H1 (cell line): ENCODE data around the gene EXOC1L. TPM values are rescaled to one million over a fixed set of nuclear protein-coding genes. Genes with fewer than 3 reads are reported as not detected.

Source experiments
- polyA plus RNA-seq, 7 experiments: library from polyadenylated mRNA; depleted of rRNA in 3 of 7; stranded (reverse) in 5 of 7; unstranded in 2 of 7; fragments of >200 nt in 5 of 7; fragments of 200-250 nt in 2 of 7; gene quantifications; 1 replicate in 5 of 7; 2 replicates in 1 of 7; 4 replicates in 1 of 7; pipeline versions ENCODE4 v1.2.1 to v1.2.3, GENCODE V29; 2011 to 2013; ENCODE audit warnings: missing spikeins in 2 of 7, mixed read lengths in 2 of 7
- total RNA-seq: library from RNA; stranded (reverse); fragmentation: NEBNext Ultra II Directional; extraction: Animal tissue kit (Norgen Biotek cat#: 25700); gene quantifications from 2 replicates; pipeline ENCODE4 v1.2.1, GENCODE V29; 2021
- TF ChIP-seq, protein P1 (sequence below): IDR thresholded peaks from 2 replicates; pipeline ENCODE4 v1.6.1; 2011; ENCODE audit warnings: low read length, improper control_type of control experiment

The EXOC1L gene
- total and polyA plus RNA-seq, 2 of the 8 experiments (the other 6 are each of a cell fraction or from before 2014, with no cell fraction given), result 0.08 TPM; not detected in 1

DNA sequence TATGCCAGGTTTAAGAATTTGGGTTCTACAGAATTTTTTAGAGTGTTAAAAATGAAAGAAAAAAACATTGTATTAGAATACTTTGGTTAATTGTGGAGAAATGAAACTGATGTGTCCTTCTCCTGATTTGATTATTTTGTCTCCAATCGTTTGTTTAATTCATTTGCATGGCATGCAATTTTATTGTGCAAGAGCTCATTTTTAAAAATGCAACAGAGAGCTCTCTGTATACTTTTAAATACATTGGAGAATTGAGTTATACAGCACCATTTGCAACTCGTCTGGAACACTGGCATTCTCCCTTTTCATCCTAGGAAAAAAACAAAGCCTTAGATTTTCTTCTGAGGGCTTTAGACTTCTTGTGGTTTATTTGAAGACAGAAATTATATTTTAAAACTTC, 689 bp downstream of the EXOC1L start (continued):
- TF ChIP-seq, protein P1, sequence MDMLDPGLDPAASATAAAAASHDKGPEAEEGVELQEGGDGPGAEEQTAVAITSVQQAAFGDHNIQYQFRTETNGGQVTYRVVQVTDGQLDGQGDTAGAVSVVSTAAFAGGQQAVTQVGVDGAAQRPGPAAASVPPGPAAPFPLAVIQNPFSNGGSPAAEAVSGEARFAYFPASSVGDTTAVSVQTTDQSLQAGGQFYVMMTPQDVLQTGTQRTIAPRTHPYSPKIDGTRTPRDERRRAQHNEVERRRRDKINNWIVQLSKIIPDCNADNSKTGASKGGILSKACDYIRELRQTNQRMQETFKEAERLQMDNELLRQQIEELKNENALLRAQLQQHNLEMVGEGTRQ, result no peak
